Stimulated activated CD4-positive, alpha-beta T cell treated with anti-CD3 and anti-CD28 coated beads, Interleukin-4, amount 100 ng/mL, for 24 hours (primary cell): ENCODE measurements around the gene NCOA6.

Source experiments
- DNase-seq: peaks from one replicate; pipeline ENCODE4 v3.0.0-alpha.2; 2020

Gene NCOA6

GRCh38 chr20:34825530-34826362 lies at the start of gene NCOA6:
Gene NCOA6, minus strand, starts transcription at chr20:34825651. Its CDS starts 43,296 bp downstream, at chr20:34782355.
- DNase-seq, result peak; percentile 83

- peak; percentile 63 for DNase-seq
Measured at GRCh38 chr20:34874094-34874654, 48.7 kb upstream of the NCOA6 start.

- DNase-seq, result no peak
Measured at GRCh38 chr20:34873583-34874093, 48.2 kb upstream of the NCOA6 start.

GRCh38 chr20:34872622-34873224 lies 47.3 kb upstream of the NCOA6 start, which contains the start of gene GGT7:
Gene GGT7, minus strand, starts transcription at chr20:34872856. Its CDS starts 41 bp downstream, at chr20:34872815.
- DNase-seq, result peak; percentile 88

GRCh38 chr20:34871966-34872621 lies 46.6 kb upstream of the NCOA6 start:
- DNase-seq, result no peak

DNA sequence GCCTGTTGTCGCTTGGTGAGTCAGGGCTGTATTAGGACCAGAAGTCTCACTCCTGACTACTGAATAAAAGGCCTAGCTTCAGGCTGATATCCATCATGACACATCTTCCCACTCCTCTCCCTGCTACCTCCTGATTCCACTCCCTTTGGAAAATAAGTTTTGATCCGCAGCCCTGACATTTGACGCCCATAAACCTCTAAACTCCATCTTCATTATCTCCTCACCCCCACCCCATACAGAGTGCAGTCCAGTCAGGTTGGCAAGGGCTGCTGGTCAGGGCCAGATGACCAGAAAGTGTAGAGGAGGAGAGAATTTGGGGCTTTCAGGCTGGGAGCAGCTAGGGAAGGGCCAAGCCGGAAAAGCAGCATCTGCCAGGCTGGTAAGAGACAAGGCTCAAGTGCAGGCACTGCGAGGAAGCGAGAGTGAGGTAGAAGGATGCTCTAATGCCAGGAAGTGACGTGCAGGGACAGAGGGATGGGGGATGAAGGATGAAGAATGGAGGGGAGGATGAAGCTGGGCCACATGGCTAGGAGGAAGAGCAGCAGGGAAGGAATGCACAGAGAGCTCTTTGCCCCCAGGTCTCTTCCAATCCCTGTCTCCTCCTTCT lies 46.0 kb upstream of the NCOA6 start:
- DNase-seq, result no peak

GRCh38 chr20:34864216-34864615 lies 38.8 kb upstream of the NCOA6 start:
- DNase-seq, result no peak

DNA sequence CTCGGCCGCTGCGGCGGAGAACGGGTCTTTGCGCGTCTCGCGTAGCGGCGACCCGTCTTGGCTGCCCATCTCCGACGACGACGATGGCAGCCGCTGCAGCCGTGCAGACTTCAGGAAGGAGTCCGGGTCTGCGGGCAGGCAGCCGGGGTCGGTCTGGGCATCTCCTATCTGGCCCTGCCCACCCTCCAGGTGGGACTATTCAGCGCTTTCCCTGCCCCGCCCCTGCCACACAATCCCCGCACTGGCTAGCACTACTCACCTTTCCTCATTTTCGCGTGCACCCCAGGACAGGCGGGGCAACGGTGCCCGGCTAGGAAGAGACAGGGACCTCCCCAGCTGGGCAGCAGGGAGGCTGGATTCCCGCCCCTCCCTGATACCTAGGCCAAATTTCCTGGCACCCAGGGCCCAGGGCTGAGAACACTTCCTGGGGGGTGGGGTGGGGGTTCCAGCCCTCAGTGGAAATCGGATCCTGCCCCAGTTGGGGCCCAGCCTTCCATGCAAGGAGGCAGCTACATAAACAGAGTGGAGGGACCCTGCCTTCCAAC lies 38.0 kb upstream of the NCOA6 start:
- DNase-seq, result no peak

DNA sequence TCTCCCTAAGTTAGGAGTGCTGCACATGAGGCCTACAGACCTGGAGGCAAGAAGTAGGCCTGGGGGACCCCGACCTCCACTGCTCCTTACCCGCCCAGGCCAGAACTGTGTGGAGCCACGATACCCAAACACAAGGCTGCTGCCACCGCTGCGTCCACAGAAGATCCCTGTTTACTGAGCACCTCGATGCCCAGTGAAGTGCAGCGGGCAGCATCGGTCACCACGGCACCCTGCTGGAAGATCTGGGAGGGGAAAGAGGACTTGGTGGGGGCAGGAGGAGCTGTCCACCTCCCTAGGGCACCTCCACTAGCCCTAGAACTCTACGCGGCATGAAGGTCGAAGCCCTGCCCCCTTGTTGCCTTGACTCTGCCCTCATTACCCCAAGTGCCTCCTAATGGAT lies 37.3 kb upstream of the NCOA6 start:
- DNase-seq, result no peak

DNA sequence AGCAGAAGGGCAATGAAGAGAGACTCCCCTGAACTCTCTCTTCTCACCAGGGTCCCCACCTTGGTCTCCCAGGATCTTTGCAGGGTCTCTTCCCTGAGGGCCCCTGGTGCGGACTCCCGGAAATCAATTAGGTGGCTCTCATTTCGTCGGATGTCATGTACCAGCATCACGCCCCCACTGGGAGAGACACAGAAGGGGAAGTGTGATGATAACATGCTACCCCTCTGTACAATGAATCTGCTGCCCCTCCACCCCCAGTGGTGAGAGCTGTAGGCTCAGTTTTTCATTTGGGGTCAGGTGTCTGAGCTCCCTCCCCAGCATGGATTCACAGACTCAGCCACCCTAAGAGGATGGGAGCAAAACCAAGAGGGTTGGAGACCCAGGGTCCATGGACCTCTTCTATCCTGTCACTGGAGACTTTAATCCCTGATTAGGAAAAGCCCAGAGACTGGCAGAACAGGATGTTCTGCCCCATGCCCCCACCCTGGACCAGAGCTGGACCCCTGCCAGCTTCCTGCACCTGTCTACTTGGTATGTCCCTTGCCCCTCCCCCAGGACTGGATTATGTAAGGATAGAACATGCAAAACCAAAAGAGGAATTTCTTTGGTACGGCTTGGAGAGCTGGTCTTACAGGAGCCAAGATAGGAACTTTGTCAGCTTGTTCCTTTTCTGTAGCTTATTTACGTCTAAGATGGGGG lies 36.1 kb upstream of the NCOA6 start:
- DNase-seq, result no peak

- DNase-seq, result no peak
Measured at GRCh38 chr20:34859826-34860545, 34.5 kb upstream of the NCOA6 start.

DNA sequence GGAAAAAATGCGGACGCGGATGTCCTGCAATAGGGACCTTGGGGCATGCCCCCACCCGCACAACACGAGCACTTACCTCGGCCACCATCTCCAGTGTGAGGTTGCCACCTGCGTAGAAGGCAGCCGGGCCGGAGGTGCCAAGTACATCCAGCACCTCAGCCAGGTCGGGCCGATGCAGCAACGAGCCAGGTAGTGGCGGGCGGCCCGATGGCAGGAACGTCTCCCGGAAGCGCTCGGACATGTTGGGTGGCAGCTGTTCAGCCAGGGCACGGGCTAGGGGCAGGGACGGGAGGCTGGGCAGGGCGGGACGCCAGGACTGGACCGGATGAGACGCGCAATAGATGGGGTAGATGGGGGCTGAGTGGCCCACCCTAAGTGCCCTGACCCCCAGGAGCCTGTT lies 33.9 kb upstream of the NCOA6 start:
- no peak for DNase-seq

- no peak for DNase-seq
Measured at GRCh38 chr20:34852298-34852697, 26.8 kb upstream of the NCOA6 start.

- no peak for DNase-seq
Measured at GRCh38 chr20:34850969-34851368, 25.5 kb upstream of the NCOA6 start.

GRCh38 chr20:34849778-34850177 lies 24.3 kb upstream of the NCOA6 start:
- no peak for DNase-seq

- no peak for DNase-seq
Measured at GRCh38 chr20:34848597-34848996, 23.1 kb upstream of the NCOA6 start.

DNA sequence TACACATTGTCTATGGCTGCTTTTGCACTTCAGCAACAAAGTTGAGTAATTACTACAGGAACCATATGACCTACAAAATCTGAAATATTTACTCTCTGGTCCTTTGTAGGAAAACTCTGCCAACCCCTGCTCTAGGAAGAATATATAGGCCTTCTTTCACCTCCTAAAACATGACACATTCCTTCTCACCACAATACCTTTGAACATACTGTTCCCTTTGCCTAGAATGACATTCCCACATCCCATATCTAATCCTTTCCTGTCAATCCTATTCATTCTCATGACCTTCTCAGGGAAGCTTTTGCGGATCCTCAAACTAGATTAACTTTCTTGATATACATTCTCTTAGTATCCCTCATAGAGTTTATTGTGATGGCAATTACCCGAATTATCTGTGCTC lies 18.0 kb upstream of the NCOA6 start:
- no peak for DNase-seq

GRCh38 chr20:34842143-34842542 lies 16.7 kb upstream of the NCOA6 start:
- DNase-seq, result no peak

- DNase-seq, result no peak
Measured at GRCh38 chr20:34834459-34834893, 9.0 kb upstream of the NCOA6 start.

- no peak for DNase-seq
Measured at GRCh38 chr20:34831936-34832335, 6.5 kb upstream of the NCOA6 start.

DNA sequence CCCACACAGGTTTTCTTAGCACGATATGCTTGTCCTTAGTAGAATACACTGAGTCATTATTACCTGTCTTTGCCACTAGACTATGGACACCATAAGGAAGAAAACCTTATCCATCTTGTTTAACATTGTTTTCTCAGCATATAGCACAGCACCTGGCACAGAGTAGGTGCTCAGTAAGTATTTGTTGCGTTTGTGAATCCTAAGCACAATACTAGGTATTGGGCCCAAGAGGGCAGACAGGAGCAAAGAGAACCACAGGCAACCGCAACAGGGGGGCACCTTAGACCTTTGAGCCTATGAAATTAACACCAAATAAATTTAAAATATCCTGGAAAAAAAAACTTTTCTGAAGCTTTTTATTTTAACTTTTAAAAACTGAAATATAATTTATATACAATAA lies 3.7 kb upstream of the NCOA6 start:
- DNase-seq, result no peak
